Hepatocyte (in vitro differentiated cells): ENCODE measurements around the gene CNIH2. TPM values are rescaled to one million over a fixed set of nuclear protein-coding genes. Genes with fewer than 3 reads are reported as not detected.
A peak's percentile ranks its signal among the peaks of the same experiment; 100 is the strongest.
"Not testable (repeated sequence)": the region's sequence is repeated elsewhere in the genome, so short reads cannot be mapped to it uniquely, and the experiment has no call there.

Experiments
- DNase-seq: peaks from one replicate; pipeline ENCODE4 v3.0.0-alpha.2; 2016; ENCODE audit warnings: low spot score
- H2AFZ ChIP-seq: fragments of 200-600 bp; sonication (generic); 2 replicates; pipeline ENCODE4 v1.6.0; 2016; ENCODE audit warnings: antibody characterized with exemption, mild to moderate bottlenecking
- H3K27ac ChIP-seq: fragments of 200-600 bp; sonication (generic); 2 replicates; pipeline ENCODE4 v1.5.1; 2016; ENCODE audit warnings: mild to moderate bottlenecking
- H3K27me3 ChIP-seq: fragments of 200-600 bp; sonication (generic); 2 replicates; pipeline ENCODE4 v1.6.1; 2016
- H3K36me3 ChIP-seq: fragments of 200-600 bp; sonication (generic); replicated peaks from 2 replicates; pipeline ENCODE4 v1.5.1; 2016; ENCODE audit warnings: low read depth; ENCODE audit not compliant: insufficient read depth
- H3K4me1 ChIP-seq: fragments of 200-600 bp; sonication (generic); 2 replicates; pipeline ENCODE4 v1.5.1; 2016; ENCODE audit warnings: mild to moderate bottlenecking, moderate library complexity; ENCODE audit not compliant: insufficient read depth
- H3K4me2 ChIP-seq: fragments of 200-600 bp; sonication (generic); 2 replicates; pipeline ENCODE4 v1.6.0; 2016
- H3K4me3 ChIP-seq: fragments of 200-600 bp; sonication (generic); 2 replicates; pipeline ENCODE4 v1.5.1; 2016; ENCODE audit warnings: mild to moderate bottlenecking
- H3K79me2 ChIP-seq: fragments of 200-600 bp; sonication (generic); 2 replicates; pipeline ENCODE4 v1.6.0; 2017; ENCODE audit warnings: mild to moderate bottlenecking
- H3K9me2 ChIP-seq: fragments of 200-600 bp; sonication (generic); replicated peaks from 2 replicates; pipeline ENCODE4 v1.6.0; 2017; ENCODE audit warnings: mild to moderate bottlenecking; ENCODE audit not compliant: insufficient read depth
- H3K9me3 ChIP-seq: fragments of 200-600 bp; sonication (generic); 2 replicates; pipeline ENCODE4 v1.5.1; 2016; ENCODE audit warnings: low read depth, mild to moderate bottlenecking
- H4K20me1 ChIP-seq: fragments of 200-600 bp; sonication (generic); 2 replicates; pipeline ENCODE4 v1.6.0; 2016; ENCODE audit warnings: mild to moderate bottlenecking; ENCODE audit not compliant: insufficient read depth, poor library complexity, severe bottlenecking
- CTCF ChIP-seq: fragments of 200-600 bp; sonication (generic); IDR thresholded peaks from 2 replicates; pipeline ENCODE4 v1.5.1; 2016; ENCODE audit warnings: antibody characterized with exemption, mild to moderate bottlenecking; ENCODE audit not compliant: poor library complexity
- EZH2 ChIP-seq: fragments of 200-600 bp; sonication (generic); IDR thresholded peaks from 2 replicates; pipeline ENCODE4 v1.6.1; 2016; ENCODE audit warnings: antibody characterized with exemption, mild to moderate bottlenecking, borderline replicate concordance
- EZH2phosphoT487 ChIP-seq: fragments of 200-600 bp; sonication (generic); IDR thresholded peaks from one replicate; pipeline ENCODE4 v1.6.1; 2018; ENCODE audit warnings: antibody characterized with exemption, mild to moderate bottlenecking, low read depth, moderate library complexity; ENCODE audit not compliant: unreplicated experiment, severe bottlenecking
- WGBS: methylation state at CpG from one replicate; pipeline ENCODE4 v1.1.6; 2016; ENCODE audit warnings: low lambda C conversion rate; ENCODE audit errors: missing lambda C conversion rate; 5-methylcytosine and 5-hydroxymethylcytosine counted together
- polyA plus RNA-seq: library from polyadenylated mRNA; unstranded; fragments of >200 nt; fragmentation: Nextera tagmentation; extraction: Ambion mirVana; gene quantifications from 2 replicates; pipeline ENCODE4 v1.2.1, GENCODE V29; 2016
- total RNA-seq: library from RNA; depleted of rRNA; stranded (reverse); fragments of >200 nt; gene quantifications from 2 replicates; pipeline ENCODE4 v1.2.3, GENCODE V29; 2014

Gene CNIH2
- total and polyA plus RNA-seq, 2 experiments from 2014 or later: 1.7 to 6.2 TPM

DNA sequence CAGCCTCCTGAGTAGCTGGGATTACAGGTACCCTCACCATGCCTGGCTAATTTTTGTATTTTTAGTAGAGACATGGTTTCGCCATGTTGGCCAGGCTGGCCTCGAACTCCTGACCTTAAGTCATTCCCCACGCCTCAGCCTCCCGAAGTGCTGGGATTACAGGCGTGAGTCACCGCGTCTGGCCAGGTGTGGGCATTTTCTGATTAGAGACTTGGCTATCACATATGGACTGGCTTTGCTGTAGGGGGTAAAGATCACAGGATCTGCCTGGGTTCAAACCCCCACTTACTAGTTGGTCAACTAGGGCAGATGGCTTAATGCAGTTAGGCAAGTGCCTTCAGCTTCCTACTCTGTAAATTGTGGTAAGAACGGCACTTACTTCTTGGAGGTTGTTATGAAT, 32.3 kb downstream of the CNIH2 start:
- Histone ChIP-seq H3K36me3 (no peaks in the 10 kb centered on the region), H3K9me2 (no peaks in the 10 kb centered on the region), H4K20me1 (no peaks in the 10 kb centered on the region), H3K4me1 (no peaks in the 10 kb centered on the region), H3K9me3 (no peaks in the 10 kb centered on the region), H3K27me3 (no peaks in the 10 kb centered on the region), H3K79me2 (peaks cover 14% of the 10 kb centered on the region), H3K27ac (no peak overlapping the region), H3K4me2 (no peak overlapping the region), H2AFZ (no peak overlapping the region), H3K4me3 (no peak overlapping the region)
- TF ChIP-seq EZH2phosphoT487: no peak
- TF ChIP-seq EZH2: no peak
- TF ChIP-seq CTCF: no peak
- WGBS: 86% methylated on average over 8 of the region's 8 CpGs
- no peak for DNase-seq

GRCh38 chr11:66310803-66311440, 32.9 kb downstream of the CNIH2 start:
- H3K36me3 ChIP-seq, H3K9me3 ChIP-seq, H3K27me3 ChIP-seq, H4K20me1 ChIP-seq, DNase-seq, H2AFZ ChIP-seq, H3K4me3 ChIP-seq, H3K9me2 ChIP-seq, H3K4me1 ChIP-seq: not testable (repeated sequence)
- Histone ChIP-seq H3K27ac (peak overlapping the region; percentile 89), H3K79me2 (peaks cover 20% of the 10 kb centered on the region), H3K4me2 (peak overlapping the region; percentile 86)
- WGBS: 86% methylated on average over 18 of the region's 18 CpGs

DNA sequence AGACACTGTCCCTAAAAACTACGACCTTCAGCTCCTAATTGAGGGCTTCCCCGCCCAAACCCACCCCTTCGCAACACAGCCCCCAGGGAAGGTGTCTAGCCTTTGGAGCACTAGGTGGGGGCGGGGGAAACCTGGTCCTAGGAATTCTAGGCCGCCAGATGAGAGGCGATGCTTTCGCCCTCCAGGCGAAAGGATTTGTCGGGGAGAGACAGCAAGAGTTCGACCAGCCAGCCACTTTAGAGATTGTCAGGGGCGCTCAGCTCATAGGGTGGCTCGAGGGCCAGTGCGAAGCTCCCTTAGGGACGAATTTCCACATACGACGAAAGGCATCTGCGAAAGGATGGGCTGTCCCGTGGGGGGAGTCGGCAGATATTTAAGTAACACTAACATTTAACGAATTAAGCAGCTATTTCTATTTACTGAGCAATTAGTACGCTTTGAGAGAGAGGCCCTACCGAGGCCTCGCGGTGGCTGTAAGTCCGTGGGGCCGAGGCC, 33.5 kb downstream of the CNIH2 start:
- peak overlapping the region; percentile 89 for H3K27ac ChIP-seq
- no peak for TF ChIP-seq EZH2
- no peak for TF ChIP-seq CTCF
- TF ChIP-seq EZH2phosphoT487: no peak
- WGBS: 22% methylated on average over 25 of the region's 26 CpGs
- no peaks in the 10 kb centered on the region for H3K36me3 ChIP-seq
- peaks cover 26% of the 10 kb centered on the region for H3K79me2 ChIP-seq
- H3K4me1 ChIP-seq: no peaks in the 10 kb centered on the region
- no peak for DNase-seq
- no peaks in the 10 kb centered on the region for H3K9me3 ChIP-seq
- H3K4me2 ChIP-seq: peak overlapping the region; percentile 86
- H3K27me3 ChIP-seq: no peaks in the 10 kb centered on the region
- H2AFZ ChIP-seq: peak overlapping the region; percentile 70
- no peaks in the 10 kb centered on the region for H4K20me1 ChIP-seq
- H3K9me2 ChIP-seq: no peaks in the 10 kb centered on the region
- peak overlapping the region; percentile 59 for H3K4me3 ChIP-seq

DNA sequence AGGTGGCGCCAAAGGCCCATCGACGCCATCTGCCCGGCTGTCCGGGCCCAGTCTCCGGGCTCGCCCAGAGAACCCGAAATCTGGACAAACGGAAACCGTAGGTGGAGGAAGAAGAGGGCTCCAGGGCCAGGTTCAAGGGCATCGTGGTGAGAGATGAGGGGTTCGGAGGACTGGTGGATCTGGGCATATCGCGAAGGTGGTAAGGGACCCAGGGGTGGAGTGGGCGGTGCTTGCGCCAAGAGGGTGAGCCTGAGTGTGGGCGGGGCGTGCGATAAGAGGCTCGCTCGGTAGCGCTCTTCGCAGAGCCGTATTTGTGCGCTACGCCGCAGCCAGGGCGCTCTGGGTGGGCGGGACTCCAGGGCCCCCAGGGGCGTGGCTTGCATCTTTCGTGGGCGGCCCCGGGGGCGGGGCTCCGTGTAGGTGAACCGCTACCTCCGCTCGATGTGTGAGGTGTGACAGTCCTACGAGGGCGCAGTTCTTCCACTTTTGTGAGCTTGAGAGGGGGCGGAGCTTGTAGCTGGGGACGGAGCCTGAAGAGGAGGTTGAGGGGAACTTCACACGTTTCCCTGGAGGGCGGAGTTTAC, 34.1 kb downstream of the CNIH2 start:
- 2% methylated on average over 40 of the region's 44 CpGs for WGBS
- H3K27me3 ChIP-seq: no peaks in the 10 kb centered on the region
- peak overlapping the region; percentile 86 for H3K4me2 ChIP-seq
- no peaks in the 10 kb centered on the region for H3K9me3 ChIP-seq
- H3K36me3 ChIP-seq: no peaks in the 10 kb centered on the region
- DNase-seq: peak; percentile 95
- H2AFZ ChIP-seq: peak overlapping the region; percentile 70
- TF ChIP-seq EZH2phosphoT487 (no peak), CTCF (peak; percentile 94)
- peaks cover under 1% of the 10 kb centered on the region for H3K4me1 ChIP-seq
- H3K79me2 ChIP-seq: peaks cover 29% of the 10 kb centered on the region
- H3K27ac ChIP-seq: peak overlapping the region; percentile 89
- no peaks in the 10 kb centered on the region for H3K9me2 ChIP-seq
- no peaks in the 10 kb centered on the region for H4K20me1 ChIP-seq
- peak overlapping the region; percentile 59 for H3K4me3 ChIP-seq
